CD4-positive, alpha-beta T cell treated with Interleukin-17A for 1 hour (primary cell): ENCODE measurements around the gene KSR2.
A peak's percentile ranks its signal among the peaks of the same experiment; 100 is the strongest.
"Not testable (repeated sequence)": the region's sequence is repeated elsewhere in the genome, so short reads cannot be mapped to it uniquely, and the experiment has no call there.

Experiments used
- DNase-seq: peaks from one replicate; pipeline ENCODE4 v3.0.0-alpha.2; 2020

KSR2 gene

GRCh38 chr12:117968826-117969659 lies at the start of gene KSR2:
Gene KSR2, minus strand, starts transcription at chr12:117968990. Its CDS starts 735 bp downstream, at chr12:117968255.
- peak; percentile 43 for DNase-seq

GRCh38 chr12:118017926-118018325 lies 49.1 kb upstream of the KSR2 start:
- no peak for DNase-seq

DNA sequence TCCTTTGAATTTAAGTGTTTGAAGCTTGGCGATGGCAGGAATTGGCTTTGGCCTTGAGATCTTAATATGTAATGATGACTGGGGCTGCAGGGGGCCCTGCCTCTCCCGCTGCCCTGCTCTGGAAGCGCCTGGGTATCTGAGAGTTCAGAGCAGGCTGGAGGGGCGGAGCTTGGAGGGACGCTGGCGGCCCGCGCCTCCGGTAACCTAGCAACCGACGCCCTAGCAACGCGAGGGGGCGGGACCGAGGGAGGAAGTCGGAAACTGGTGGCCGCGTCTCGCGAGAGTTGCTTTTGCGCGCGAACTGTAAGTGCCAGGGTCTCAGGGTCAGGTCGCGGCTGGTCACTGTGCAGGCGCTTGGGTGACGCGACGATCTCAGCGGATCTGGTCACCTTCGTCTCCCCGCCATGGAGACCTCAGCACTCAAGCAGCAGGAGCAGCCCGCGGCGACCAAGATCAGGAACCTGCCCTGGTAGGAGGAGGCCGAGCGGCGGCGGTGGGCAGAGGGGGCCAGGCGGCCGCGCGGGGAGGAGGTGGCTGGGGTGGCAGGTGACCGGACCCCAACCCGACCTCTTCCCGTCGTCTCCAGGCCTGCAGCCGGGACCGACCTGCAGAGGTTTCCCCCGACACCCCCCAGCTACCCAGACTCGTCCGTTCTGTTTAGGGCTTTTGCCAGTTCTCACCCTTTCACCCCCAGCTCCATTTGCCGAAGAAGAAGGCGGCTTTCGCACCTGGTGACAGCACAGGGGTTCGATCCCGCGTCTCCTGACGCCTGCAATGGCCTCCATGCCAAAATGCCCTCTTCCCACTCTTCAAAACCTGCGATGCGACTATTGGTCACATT lies 47.9 kb upstream of the KSR2 start, which contains the start of gene RFC5:
Gene RFC5, plus strand, starts transcription at position 280 of the 841 bp plus-strand sequence. Its CDS starts 125 bp downstream, at position 405.
- peak; percentile 97 for DNase-seq

- no peak for DNase-seq
Measured at GRCh38 chr12:118015944-118016343, 47.2 kb upstream of the KSR2 start.

DNA sequence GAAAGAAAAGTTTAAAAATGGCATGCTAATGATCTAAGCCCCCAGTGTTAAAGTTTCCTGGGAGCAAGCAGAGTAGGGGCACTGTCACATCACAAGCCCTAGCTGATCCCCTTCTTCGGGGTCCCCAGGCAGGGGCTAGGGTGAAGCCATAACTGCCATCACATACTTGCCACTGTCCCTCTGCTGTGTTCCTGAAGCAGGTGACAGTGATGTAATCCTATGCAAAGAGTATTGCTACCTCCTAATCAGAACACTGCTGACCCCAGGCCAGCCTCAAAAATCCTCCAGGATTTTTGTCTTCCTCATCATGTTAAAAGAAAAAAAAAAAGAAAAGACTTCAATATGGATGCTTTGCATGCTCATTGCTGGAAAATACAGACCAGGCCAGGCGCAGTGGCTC lies 46.5 kb upstream of the KSR2 start:
- DNase-seq: no peak

DNA sequence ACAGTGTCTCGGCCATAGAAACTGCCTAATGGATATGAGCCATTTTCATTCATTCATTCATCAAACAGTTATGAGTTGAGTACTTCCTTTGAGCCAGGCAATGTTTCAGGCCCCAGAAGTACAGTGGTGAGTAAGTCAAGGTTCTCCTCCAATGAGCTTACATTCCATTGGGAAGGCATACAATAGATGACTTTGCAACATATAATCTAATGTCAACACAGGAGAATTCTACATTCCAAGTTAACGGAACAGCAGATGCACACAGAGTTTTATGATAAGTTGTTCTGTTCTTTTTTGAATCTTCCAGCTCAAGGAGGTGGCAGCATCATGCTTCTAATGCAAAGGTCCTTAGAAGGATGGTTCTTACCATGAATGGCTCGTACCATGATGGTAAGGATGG lies 44.5 kb upstream of the KSR2 start:
- no peak for DNase-seq

GRCh38 chr12:118011961-118012360 lies 43.2 kb upstream of the KSR2 start:
- no peak for DNase-seq

DNA sequence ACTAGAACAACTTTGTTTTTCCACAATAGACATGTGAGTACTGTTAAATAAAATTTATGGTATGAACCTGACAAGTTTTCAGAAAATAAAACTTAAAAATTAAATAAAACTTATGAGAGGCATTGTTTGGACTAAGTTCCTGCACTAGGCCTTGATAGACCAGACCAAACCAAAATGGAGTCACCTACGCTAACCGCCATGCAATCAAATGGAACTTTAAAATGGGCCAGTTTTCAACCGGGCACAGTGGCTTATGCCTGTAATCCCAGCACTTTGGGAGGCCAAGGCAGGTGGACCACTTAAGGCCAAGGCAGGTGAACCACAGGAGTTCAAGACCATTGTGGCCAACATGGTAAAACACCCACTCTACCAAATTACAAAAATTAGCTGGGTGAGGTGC lies 42.6 kb upstream of the KSR2 start:
- DNase-seq: no peak

GRCh38 chr12:118010903-118011302 lies 42.1 kb upstream of the KSR2 start:
- no peak for DNase-seq

DNA sequence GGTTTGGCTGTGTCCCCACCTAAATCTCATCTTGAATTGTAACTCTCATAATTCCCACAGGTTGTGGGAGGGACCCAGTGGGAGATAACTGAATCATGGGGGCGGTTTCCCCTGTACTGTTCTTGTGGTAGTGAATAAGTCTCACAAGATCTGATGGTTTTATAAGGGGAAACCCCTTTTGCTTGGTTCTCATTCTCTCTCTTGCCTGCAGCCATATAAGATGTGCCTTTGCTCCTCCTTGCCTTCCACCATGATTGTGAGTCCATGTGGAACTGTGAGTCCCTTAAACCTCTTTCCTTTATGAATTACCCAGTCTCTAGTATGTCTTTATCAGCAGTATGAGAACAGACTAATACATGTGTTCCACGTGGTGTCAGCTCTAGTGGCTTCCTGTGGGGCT lies 31.0 kb upstream of the KSR2 start:
- not testable (repeated sequence) for DNase-seq

DNA sequence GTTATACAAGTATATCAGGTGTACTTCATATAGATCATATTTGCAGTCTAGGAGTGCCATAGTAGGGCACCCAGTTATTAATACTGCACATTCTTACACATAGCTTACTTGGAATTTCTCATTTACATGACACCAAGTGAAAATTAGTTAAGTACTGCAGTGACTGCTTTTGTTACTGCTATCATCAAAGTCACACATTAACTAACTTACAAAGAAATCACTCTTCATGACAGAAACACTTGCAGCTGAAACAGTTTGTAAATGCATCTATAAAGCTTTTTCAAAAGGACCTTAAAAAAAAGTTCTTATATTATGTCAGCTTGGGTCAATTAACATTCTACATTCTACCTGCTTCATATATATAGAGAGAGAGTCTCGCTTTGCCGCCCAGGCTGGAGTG lies 29.9 kb upstream of the KSR2 start:
- no peak for DNase-seq

GRCh38 chr12:117994551-117995438 lies 26.0 kb upstream of the KSR2 start:
- no peak for DNase-seq

DNA sequence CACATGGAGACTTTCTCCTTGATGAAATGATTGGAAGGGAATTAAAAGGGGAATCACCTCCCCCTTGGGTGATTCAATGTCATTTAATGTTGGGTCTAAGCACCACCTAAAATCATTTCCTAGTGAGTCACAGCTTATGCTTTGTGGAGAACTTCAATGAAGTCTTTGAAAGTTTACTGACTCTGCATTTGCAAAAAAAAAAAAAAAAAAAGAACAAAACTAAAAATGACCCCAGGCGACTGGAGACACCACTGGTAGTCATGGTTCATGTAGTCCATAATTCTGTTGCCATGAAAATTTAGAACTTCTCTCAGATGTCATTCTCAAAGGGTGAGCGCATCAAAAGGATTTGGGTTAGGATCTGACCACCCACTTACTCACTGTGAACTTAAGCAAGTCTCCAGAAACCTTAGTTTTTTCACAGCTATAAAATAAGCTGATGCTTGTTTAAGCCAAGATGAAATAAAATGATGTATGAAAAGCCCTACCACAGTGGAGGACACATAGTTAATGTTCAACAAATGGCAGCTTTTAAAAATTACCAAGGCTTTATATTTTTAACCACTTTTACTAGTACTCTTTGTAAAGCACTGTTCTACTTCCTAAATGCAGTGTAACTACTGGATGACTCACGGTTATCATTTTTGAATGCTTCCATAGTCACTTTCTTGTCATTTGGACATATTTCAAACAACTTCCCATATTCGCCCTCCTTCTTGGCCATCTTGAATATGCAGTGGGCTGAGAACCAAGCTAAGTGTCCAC lies 18.1 kb upstream of the KSR2 start:
- DNase-seq: no peak

DNA sequence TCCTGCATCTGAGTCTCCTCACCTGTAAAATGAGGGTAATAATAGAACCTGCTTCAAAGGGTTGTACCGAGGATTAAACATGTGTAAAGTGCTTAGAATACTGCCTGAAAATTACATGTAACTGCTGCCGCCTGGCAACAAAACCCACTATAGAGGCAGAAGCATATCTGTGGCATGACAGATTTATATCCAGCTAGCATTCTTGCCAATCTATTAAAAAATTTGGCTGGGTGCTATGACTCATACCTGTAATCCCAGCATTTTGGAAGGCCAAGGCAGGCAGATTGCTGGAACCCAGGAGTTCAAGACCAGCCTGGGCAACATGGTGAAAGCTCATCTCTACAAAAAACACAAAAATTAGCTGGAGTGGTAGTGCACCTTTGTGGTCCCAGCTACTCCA lies 16.4 kb upstream of the KSR2 start:
- DNase-seq: no peak

GRCh38 chr12:117981267-117981666 lies 12.5 kb upstream of the KSR2 start:
- no peak for DNase-seq

- DNase-seq: no peak
Measured at GRCh38 chr12:117980616-117981015, 11.8 kb upstream of the KSR2 start.

DNA sequence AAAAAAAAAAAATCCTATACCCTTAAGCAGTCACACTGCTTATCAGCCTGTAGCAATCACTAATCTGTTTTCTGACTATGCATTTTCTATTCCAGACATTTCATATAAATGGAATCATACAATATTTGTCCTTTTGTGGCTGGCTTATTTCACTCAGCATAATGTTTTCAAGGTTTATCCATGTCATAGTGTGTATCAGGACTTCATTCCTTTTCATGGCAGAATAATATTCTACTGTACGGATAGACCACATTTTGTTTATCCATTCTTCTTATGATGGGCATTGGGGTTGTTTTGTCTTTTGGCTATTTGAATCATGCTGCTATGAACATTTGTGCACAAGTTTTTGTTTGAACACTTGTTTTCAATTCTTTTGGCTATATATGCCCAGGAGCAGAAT lies 8.6 kb upstream of the KSR2 start:
- no peak for DNase-seq

DNA sequence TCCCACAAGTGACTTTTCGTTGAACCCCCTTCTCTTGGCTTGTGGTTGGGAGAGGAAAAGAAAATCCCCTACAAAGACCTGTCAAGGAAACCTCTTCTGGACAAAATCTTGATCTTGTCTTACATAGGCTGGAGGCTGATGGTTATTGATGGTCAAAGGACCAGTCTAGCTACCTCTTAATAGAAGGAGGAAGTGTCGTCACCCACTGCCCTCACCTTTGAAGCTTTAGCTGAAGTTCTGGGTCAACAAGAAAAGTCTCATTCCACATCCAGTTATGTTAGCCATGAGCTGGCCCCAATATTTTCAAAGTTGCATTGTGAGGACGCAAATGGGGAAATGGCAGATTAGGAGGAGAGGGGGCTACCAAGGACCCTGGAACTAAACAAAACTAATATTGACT lies 6.2 kb upstream of the KSR2 start:
- no peak for DNase-seq

GRCh38 chr12:117972301-117972700 lies 3.5 kb upstream of the KSR2 start:
- no peak for DNase-seq

DNA sequence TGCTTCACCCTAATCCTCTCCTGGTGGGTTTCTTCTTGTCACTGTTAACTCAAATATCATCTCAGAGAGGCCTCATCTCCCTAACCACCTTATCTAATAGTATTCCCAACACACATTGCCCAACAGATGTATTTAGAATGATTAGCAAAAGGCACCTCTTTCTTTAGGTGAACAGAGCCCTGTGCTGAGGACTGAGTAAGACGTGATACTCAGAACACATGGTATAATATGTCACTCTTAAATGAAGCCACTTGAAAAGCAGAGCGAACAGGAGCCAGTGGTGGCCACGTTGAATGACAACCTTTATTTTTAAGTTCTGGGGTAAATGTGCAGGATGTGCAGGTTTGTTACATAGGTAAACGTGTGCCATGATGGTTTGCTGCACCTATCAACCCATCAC lies 1.5 kb upstream of the KSR2 start:
- no peak for DNase-seq

GRCh38 chr12:117968151-117968789 lies 520 bp downstream of the KSR2 start:
- no peak for DNase-seq

DNA sequence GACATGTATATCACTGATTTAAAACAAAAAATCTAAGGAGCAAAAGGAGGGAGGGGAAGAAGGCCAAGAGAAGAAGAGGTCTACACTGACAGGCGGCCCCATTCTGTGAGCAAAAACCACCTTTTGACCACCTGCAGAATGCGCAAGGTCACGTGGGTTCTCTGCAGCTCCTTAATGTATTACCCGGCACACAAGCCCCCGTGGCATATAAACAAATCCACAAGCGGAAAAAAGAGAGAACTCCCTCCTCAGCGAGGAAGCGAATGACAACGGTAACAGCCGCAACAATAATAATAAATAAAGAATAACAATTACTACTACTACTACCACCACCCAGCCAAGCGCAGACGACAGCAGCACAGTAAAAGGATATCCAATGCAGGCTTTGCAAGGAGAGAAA lies 1.3 kb downstream of the KSR2 start:
- no peak for DNase-seq
